Pancreas (tissue), 10 donors: ENCODE measurements around the gene OR13J1. TPM values are rescaled to one million over a fixed set of nuclear protein-coding genes. Genes with fewer than 3 reads are reported as not detected.
"Not testable (repeated sequence)": the region's sequence is repeated elsewhere in the genome, so short reads cannot be mapped to it uniquely, and the experiment has no call there.

ENCODE experiments used
- ATAC-seq, 4 donors: fragments of 200-7000 bp; cut with Tn5 transposase; one replicate each; pipeline versions ENCODE4 v1.8.0 to v1.9.1; 2020; ENCODE audit warnings: mild to moderate bottlenecking in 4 of 4, moderate library complexity in 4 of 4
- DNase-seq, 6 donors: peaks; one replicate each; pipeline ENCODE4 v3.0.0-alpha.2; 2020
- FAIRE-seq: peaks from 2 replicates; lab custom pipeline; 2012; peaks lifted over from hg19 to GRCh38; lab: Jason Lieb, UNC
- H3K27ac ChIP-seq, 4 donors: fragments of 200-600 bp; sonication (generic); 1 replicate in 3 of 4; 2 replicates in 1 of 4; pipeline versions ENCODE4 v1.5.0 to v1.8.0; 2020
- H3K27me3 ChIP-seq, 4 donors: fragments of 200-600 bp; one replicate each; pipeline ENCODE4 v1.8.0; 2021
- H3K36me3 ChIP-seq, 3 donors: fragments of 200-600 bp; sonication (generic) in 1 of 3; one replicate each; pipeline versions ENCODE4 v1.5.0 to v1.8.0; 2020 to 2021
- H3K4me1 ChIP-seq, 3 donors: fragments of 200-600 bp; one replicate each; pipeline ENCODE4 v1.8.0; 2021
- H3K4me3 ChIP-seq, 4 donors: fragments of 200-600 bp; sonication (generic) in 2 of 4; one replicate each; pipeline versions ENCODE4 v1.5.0 to v1.8.0; 2020 to 2021
- H3K9me3 ChIP-seq, 4 donors: fragments of 200-600 bp; one replicate each; pipeline ENCODE4 v1.8.0; 2021
- WGBS, 2 donors: extraction: QIAGEN DNeasy Blood & Tissue Kit; methylation state at CpG; one replicate each; pipeline ENCODE4 v1.1.7; 2013; 5-methylcytosine and 5-hydroxymethylcytosine counted together
- intact Hi-C, 3 donors: fragments of 100-400 bp; cut with DNase I; formaldehyde crosslinking; loops; one replicate each; pipeline versions ENCODE4 v1.11.1 to v1.14.2; 2022
- polyA plus RNA-seq, 2 donors: library from polyadenylated mRNA; stranded (reverse); fragments of 200-250 nt; gene quantifications; one replicate each; pipeline ENCODE4 v1.2.3, GENCODE V29; 2013
- total RNA-seq, 6 donors: library from RNA; stranded (reverse); fragmentation: NEBNext Ultra II Directional in 4 of 6; extraction: Animal tissue kit (Norgen Biotek cat#: 25700) in 4 of 6; gene quantifications; one replicate each; pipeline versions ENCODE4 v1.2.1 to v1.2.4, GENCODE V29; 2021 to 2023
- TF ChIP-seq, protein P1 (sequence below), 4 donors: fragments of 200-600 bp; sonication (generic) in 3 of 4; IDR thresholded peaks; one replicate each; pipeline versions ENCODE4 v1.5.0 to v1.8.0; 2021; ENCODE audit warnings: antibody characterized with exemption in 4 of 4
- donor health status: healthy with polysubstance abuse.
- donor health status: DM: no; HTN: no; CAD: no; lungs with moderate emphysema.
- donor health status: DM: no; HTN: no; CAD: no.
- donor health status: control.
- donor health status: control.
- donor health status: Bipolar disorder and iron deficiency.
- donor health status: DM: yes; HTN: yes; CAD: no.
- donor health status: DM: no; HTN: no; CAD: no.
- donor health status: DM: no; HTN: no; CAD: no.
- donor health status: DM: yes; HTN: yes; CAD: no.

The OR13J1 gene
- total and polyA plus RNA-seq, 8 donors: not detected

DNA sequence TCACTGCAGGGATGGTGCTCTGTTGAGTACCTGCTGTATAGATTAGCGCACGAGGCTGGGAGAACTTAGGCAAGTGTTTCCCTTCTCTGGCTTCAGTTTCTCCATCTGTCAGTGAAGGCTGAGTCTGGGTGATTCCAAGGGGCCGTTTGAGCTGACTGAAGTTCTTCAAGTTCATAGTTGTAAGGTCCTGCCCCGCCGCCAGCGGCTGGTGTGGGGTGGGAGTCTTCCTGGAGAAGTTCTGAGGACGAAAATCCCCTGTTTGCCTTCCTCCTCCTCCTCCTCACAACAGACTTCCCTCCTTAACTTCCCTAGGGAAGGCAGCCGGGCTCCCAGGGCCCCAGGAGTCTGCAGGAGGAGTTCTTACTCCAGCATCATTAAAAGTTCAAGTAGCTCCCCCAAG, 34.1 kb upstream of the OR13J1 start:
- 65 to 82% methylated on average over 8 of the region's 8 CpGs for WGBS, 2 donors
- Histone ChIP-seq H3K36me3 (no peaks in the 10 kb centered on the region), H3K27me3 (no peaks in the 10 kb centered on the region), H3K9me3 (no peaks in the 10 kb centered on the region), H3K4me1 (peaks cover 6 to 14% (median 9%) of the 10 kb centered on the region in 3 donors), H3K27ac (no peak overlapping the region), H3K4me3 (no peak overlapping the region)
- FAIRE-seq (no peak), DNase-seq (no peak), ATAC-seq (no peak)
- intact Hi-C loops: loop anchor here in 1 of 3 donors (5.0 kb wide), 1 partner anchor 43 kb away; no protein-coding TSS in a partner anchor
- TF ChIP-seq, protein P1, sequence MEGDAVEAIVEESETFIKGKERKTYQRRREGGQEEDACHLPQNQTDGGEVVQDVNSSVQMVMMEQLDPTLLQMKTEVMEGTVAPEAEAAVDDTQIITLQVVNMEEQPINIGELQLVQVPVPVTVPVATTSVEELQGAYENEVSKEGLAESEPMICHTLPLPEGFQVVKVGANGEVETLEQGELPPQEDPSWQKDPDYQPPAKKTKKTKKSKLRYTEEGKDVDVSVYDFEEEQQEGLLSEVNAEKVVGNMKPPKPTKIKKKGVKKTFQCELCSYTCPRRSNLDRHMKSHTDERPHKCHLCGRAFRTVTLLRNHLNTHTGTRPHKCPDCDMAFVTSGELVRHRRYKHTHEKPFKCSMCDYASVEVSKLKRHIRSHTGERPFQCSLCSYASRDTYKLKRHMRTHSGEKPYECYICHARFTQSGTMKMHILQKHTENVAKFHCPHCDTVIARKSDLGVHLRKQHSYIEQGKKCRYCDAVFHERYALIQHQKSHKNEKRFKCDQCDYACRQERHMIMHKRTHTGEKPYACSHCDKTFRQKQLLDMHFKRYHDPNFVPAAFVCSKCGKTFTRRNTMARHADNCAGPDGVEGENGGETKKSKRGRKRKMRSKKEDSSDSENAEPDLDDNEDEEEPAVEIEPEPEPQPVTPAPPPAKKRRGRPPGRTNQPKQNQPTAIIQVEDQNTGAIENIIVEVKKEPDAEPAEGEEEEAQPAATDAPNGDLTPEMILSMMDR (IDR thresholded peaks at IDR 0.05): no peak

DNA sequence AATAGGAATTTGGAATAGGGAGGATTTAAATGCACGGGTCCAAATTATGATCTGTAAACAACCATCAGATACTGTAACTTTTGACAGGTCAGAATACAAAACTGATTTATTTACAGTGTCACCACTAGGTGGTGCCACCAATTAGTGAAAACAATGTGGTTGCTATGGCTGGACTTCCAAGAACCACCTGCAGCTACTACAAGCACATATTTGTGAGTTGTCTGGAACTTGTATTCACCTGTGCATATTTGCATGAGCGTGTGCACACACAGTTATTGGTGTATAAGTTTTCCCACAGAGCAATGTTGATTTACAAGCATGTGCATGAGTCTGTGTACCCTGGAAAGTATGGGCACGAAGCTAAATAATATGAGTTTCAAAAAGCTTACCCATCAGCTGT, 32.8 kb upstream of the OR13J1 start:
- H3K4me1 ChIP-seq: peaks cover 0 to 8% (median 6%) of the 10 kb centered on the region in 3 donors
- TF ChIP-seq, protein P1 (IDR thresholded peaks at IDR 0.05): peak; percentile 47 to 72 (median 58)
- intact Hi-C loops: loop anchor here in 1 of 3 donors (5.0 kb wide), 1 partner anchor 44 kb away; no protein-coding TSS in a partner anchor
- no peak overlapping the region for H3K4me3 ChIP-seq
- ATAC-seq: peak; percentile 29 to 68 (median 52)
- H3K27me3 ChIP-seq: no peaks in the 10 kb centered on the region
- DNase-seq: peak in 1 of 6 donors; percentile 43
- peak; percentile 60 for FAIRE-seq
- WGBS, 2 donors: 22 to 24% methylated on average over 3 of the region's 3 CpGs
- no peak overlapping the region for H3K27ac ChIP-seq
- H3K9me3 ChIP-seq: no peaks in the 10 kb centered on the region
- no peaks in the 10 kb centered on the region for H3K36me3 ChIP-seq

DNA sequence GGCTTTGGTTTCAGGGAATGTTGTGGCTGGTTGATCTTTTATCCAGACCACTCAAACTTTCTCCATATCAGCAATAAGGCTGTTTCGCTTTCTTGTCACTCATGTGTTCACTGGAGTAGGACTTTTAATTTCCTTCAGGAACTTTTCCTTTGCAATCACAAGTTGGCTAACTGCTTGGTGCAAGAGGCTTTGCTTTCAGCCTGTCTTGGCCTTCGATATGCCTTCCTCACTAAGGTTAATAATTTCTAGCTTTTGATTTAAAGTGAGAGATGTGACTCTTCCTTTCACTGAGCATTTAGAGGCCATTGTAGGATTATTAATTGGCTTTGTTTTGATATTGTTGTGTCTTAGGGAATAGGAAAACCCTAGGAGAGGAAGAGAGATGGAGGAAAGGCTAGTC, 28.8 kb upstream of the OR13J1 start:
- DNase-seq: no peak
- intact Hi-C loops: no loop called here
- no peak overlapping the region for H3K4me3 ChIP-seq
- no peaks in the 10 kb centered on the region for H3K36me3 ChIP-seq
- H3K4me1 ChIP-seq: no peaks in the 10 kb centered on the region
- no peaks in the 10 kb centered on the region for H3K27me3 ChIP-seq
- H3K9me3 ChIP-seq: no peaks in the 10 kb centered on the region
- WGBS, 2 donors: 50 to 61% methylated on average over 2 of the region's 2 CpGs
- TF ChIP-seq, protein P1 (IDR thresholded peaks at IDR 0.05): no peak
- no peak for ATAC-seq
- FAIRE-seq: no peak
- no peak overlapping the region for H3K27ac ChIP-seq

DNA sequence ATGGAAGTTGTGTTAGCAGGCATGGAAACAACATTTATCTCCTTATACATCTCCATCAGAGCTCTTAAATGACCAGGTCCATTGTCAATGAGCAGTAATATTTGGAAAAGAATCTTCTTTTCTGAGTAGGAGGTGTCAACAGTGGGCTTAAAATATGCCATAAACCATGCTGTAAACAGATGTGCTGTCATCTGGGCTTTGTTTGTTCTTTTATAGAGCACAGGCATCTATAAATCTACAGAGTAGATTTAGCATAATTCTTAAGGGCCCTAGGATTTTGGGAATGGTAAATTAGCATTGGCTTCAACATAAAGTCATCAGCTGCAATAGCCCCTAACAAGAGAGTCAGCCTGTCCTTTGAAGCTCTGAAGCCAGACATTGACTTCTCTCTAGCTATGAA, 28.1 kb upstream of the OR13J1 start:
- ATAC-seq (no peak), DNase-seq (no peak), FAIRE-seq (no peak)
- intact Hi-C loops: no loop called here
- H3K9me3 ChIP-seq: no peaks in the 10 kb centered on the region
- no peaks in the 10 kb centered on the region for H3K36me3 ChIP-seq
- no peak overlapping the region for H3K4me3 ChIP-seq
- no peaks in the 10 kb centered on the region for H3K27me3 ChIP-seq
- TF ChIP-seq, protein P1 (IDR thresholded peaks at IDR 0.05): no peak
- H3K4me1 ChIP-seq: no peaks in the 10 kb centered on the region
- H3K27ac ChIP-seq: no peak overlapping the region

DNA sequence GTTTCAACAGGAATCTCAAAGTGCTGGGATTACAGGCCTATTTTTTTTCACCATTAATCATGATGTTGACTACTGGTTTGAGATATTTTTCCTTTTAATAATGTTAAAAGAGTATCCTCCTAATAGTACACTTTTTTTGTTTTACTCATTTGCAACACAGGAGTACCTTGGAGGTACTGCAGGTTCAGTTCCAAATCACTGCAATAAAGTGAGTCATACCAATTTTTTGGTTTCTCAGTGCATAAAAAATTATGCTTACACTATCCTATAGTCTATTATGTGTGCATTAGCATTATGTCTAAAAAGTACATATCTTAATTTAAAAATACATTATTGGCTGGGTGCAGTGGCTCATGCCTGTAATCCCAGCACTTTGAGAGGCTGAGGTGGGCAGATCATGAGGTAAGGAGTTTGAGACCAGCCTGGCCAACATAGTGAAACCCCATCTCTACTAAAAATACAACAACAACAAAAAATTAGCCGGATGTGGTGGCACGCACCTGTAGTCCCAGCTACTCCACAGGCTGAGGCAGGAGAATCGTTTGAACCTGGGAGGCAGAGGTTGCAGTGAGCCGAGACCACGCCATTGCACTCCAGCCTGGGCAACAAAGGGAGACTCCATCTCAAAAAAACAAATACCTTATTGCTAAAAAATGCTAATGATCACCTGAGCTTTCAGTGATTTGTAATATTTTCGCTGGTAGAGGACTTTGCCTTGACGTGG, 27.3 kb upstream of the OR13J1 start:
- not testable (repeated sequence) for DNase-seq

More for the DNA sequence above, 27.3 kb upstream of the OR13J1 start:
- FAIRE-seq, H3K4me3 ChIP-seq, H3K9me3 ChIP-seq, intact Hi-C loops, ATAC-seq, H3K27me3 ChIP-seq, H3K27ac ChIP-seq, H3K36me3 ChIP-seq, H3K4me1 ChIP-seq: not testable (repeated sequence)
- 72 to 88% methylated on average over 7 of the region's 7 CpGs for WGBS, 2 donors
